Left lung (tissue), 10 donors: ENCODE data around the gene NEURL3. TPM values are rescaled to one million over a fixed set of nuclear protein-coding genes. Genes with fewer than 3 reads are reported as not detected.

Experiments used
- ATAC-seq: fragments of 200-7000 bp; cut with Tn5 transposase; one replicate; pipeline ENCODE4 v1.9.1; 2020; ENCODE audit warnings: moderate library complexity
- DNase-seq, 4 donors: peaks; one replicate each; pipeline ENCODE4 v3.0.0-alpha.2; 2013 to 2020
- H3K27ac ChIP-seq, 2 donors: fragments of 200-600 bp; sonication (generic) in 1 of 2; one replicate each; pipeline versions ENCODE4 v1.5.0 to v1.8.0; 2020 to 2021
- H3K27me3 ChIP-seq, 2 donors: fragments of 200-600 bp; sonication (generic) in 1 of 2; one replicate each; pipeline versions ENCODE4 v1.5.0 to v1.8.0; 2020 to 2021
- H3K36me3 ChIP-seq, 2 donors: fragments of 200-600 bp; sonication (generic) in 1 of 2; one replicate each; pipeline versions ENCODE4 v1.5.0 to v1.8.0; 2020 to 2021
- H3K4me1 ChIP-seq, 2 donors: fragments of 200-600 bp; one replicate each; pipeline ENCODE4 v1.8.0; 2021
- H3K4me3 ChIP-seq, 2 donors: fragments of 200-600 bp; sonication (generic) in 1 of 2; one replicate each; pipeline versions ENCODE4 v1.5.0 to v1.8.0; 2020 to 2021; ENCODE audit warnings: mild to moderate bottlenecking in 1 of 2
- H3K9me3 ChIP-seq, 2 donors: fragments of 200-600 bp; sonication (generic) in 1 of 2; one replicate each; pipeline versions ENCODE4 v1.5.0 to v1.8.0; 2020 to 2021
- CTCF ChIP-seq, 2 donors: fragments of 200-600 bp; sonication (generic) in 1 of 2; IDR thresholded peaks; one replicate each; pipeline versions ENCODE4 v1.5.0 to v1.8.0; 2021; ENCODE audit warnings: antibody characterized with exemption in 2 of 2
- intact Hi-C, 2 donors: fragments of 100-400 bp; cut with DNase I; formaldehyde crosslinking; loops; one replicate each; pipeline versions ENCODE4 v1.11.2 to v1.14.2; 2022
- polyA plus RNA-seq, 6 donors: library from polyadenylated mRNA; unstranded; fragments of 120-200 nt; gene quantifications; one replicate each; pipeline ENCODE4 v1.2.1, GENCODE V29; 2013; ENCODE audit not compliant: insufficient read length in 6 of 6
- total RNA-seq, 2 donors: library from RNA; stranded (reverse); fragmentation: NEBNext Ultra II Directional; extraction: Animal tissue kit (Norgen Biotek cat#: 25700); gene quantifications; one replicate each; pipeline ENCODE4 v1.2.1, GENCODE V29; 2021
- donor health status: DM: no; HTN: yes; CAD: no.
- donor health status: DM: no; HTN: no; CAD: no.

Gene NEURL3
- total and polyA plus RNA-seq, 8 donors, result 0.18 to 0.62 (median 0.32) TPM

- Histone ChIP-seq H3K4me1 (peaks cover 38 to 78% of the 10 kb centered on the region in 2 donors), H3K4me3 (no peak overlapping the region), H3K36me3 (no peaks in the 10 kb centered on the region), H3K27me3 (no peaks in the 10 kb centered on the region), H3K9me3 (no peaks in the 10 kb centered on the region), H3K27ac (no peak overlapping the region)
- ATAC-seq (no peak), DNase-seq (peak in 1 of 4 donors; percentile 37)
- intact Hi-C loops, result no loop called here
- no peak for TF ChIP-seq CTCF (IDR thresholded peaks at IDR 0.05)
These were observed 24.4 kb upstream of the NEURL3 start for GRCh38 chr2:96529376-96530143.

GRCh38 chr2:96528700-96529375 lies 23.7 kb upstream of the NEURL3 start:
- ATAC-seq (no peak), DNase-seq (peak in 1 of 4 donors; percentile 45)
- no peak overlapping the region for H3K4me3 ChIP-seq
- TF ChIP-seq CTCF (IDR thresholded peaks at IDR 0.05), result no peak
- H3K4me1 ChIP-seq, result peaks cover 31 to 71% of the 10 kb centered on the region in 2 donors
- H3K9me3 ChIP-seq, result no peaks in the 10 kb centered on the region
- intact Hi-C loops, result no loop called here
- H3K27ac ChIP-seq, result peak overlapping the region; percentile 80 to 87
- H3K27me3 ChIP-seq, result no peaks in the 10 kb centered on the region
- H3K36me3 ChIP-seq, result no peaks in the 10 kb centered on the region

GRCh38 chr2:96528006-96528699 lies 23.0 kb upstream of the NEURL3 start:
- TF ChIP-seq CTCF (IDR thresholded peaks at IDR 0.05), result no peak
- peak overlapping the region; percentile 36 to 51 for H3K4me3 ChIP-seq
- DNase-seq (peak in 2 of 4 donors; percentile 71 to 83), ATAC-seq (peak; percentile 13)
- intact Hi-C loops, result no loop called here
- H3K36me3 ChIP-seq, result no peaks in the 10 kb centered on the region
- H3K9me3 ChIP-seq, result no peaks in the 10 kb centered on the region
- H3K4me1 ChIP-seq, result peaks cover 24 to 64% of the 10 kb centered on the region in 2 donors
- H3K27ac ChIP-seq, result peak overlapping the region; percentile 80 to 87
- no peaks in the 10 kb centered on the region for H3K27me3 ChIP-seq

- intact Hi-C loops, result no loop called here
- no peaks in the 10 kb centered on the region for H3K27me3 ChIP-seq
- peak in 1 of 2 donors; percentile 6 for TF ChIP-seq CTCF (IDR thresholded peaks at IDR 0.05)
- DNase-seq (peak in 2 of 4 donors; percentile 68 to 75), ATAC-seq (peak; percentile 5)
- peaks cover 17 to 57% of the 10 kb centered on the region in 2 donors for H3K4me1 ChIP-seq
- peak overlapping the region; percentile 36 to 51 for H3K4me3 ChIP-seq
- H3K9me3 ChIP-seq, result no peaks in the 10 kb centered on the region
- H3K36me3 ChIP-seq, result no peaks in the 10 kb centered on the region
- peak overlapping the region; percentile 80 to 87 for H3K27ac ChIP-seq
These were observed 22.3 kb upstream of the NEURL3 start for GRCh38 chr2:96527286-96528005.
